SK-N-SH treated with all-trans-retinoic acid at 6 μM for 48 hours (cell line): ENCODE results near the gene TSPAN9.

ENCODE experiments used
- ATAC-seq: fragments of 200-7000 bp; cut with Tn5 transposase; 3 replicates; pipeline ENCODE4 v1.9.1; 2020; ENCODE audit warnings: mild to moderate bottlenecking, moderate library complexity
- ARNTL ChIP-seq: fragments of 450-650 bp; formaldehyde crosslinking; IDR thresholded peaks from 2 replicates; pipeline ENCODE4 v1.5.0; 2020; ENCODE audit warnings: low read depth, mild to moderate bottlenecking, moderate library complexity, borderline replicate concordance
- BACH2 ChIP-seq: fragments of 250-450 bp; sonication (Bioruptor Pico); IDR thresholded peaks from 2 replicates; pipeline ENCODE4 v1.9.0; 2021; ENCODE audit warnings: mild to moderate bottlenecking, borderline replicate concordance
- CSDC2 ChIP-seq: fragments of 250-450 bp; sonication (Bioruptor Pico); IDR thresholded peaks from 2 replicates; pipeline ENCODE4 v1.5.0; 2020; ENCODE audit warnings: mild to moderate bottlenecking, moderate library complexity
- ESRRG ChIP-seq: fragments of 250-450 bp; sonication (Bioruptor Pico); IDR thresholded peaks from 2 replicates; pipeline ENCODE4 v1.6.1; 2021; ENCODE audit warnings: mild to moderate bottlenecking
- ISL1 ChIP-seq: fragments of 250-450 bp; sonication (Bioruptor Pico); IDR thresholded peaks from 2 replicates; pipeline ENCODE4 v2.1.2; 2022; ENCODE audit warnings: mild to moderate bottlenecking, moderate library complexity
- OSR1 ChIP-seq: fragments of 250-450 bp; sonication (Bioruptor Pico); IDR thresholded peaks from 2 replicates; pipeline ENCODE4 v1.8.0; 2022; ENCODE audit warnings: moderate library complexity, mild to moderate bottlenecking, inconsistent platforms
- PPARA ChIP-seq: fragments of 250-450 bp; sonication (Bioruptor Pico); IDR thresholded peaks from 2 replicates; pipeline ENCODE4 v1.5.0; 2020; ENCODE audit warnings: mild to moderate bottlenecking, borderline replicate concordance
- RARB ChIP-seq: fragments of 250-450 bp; sonication (Bioruptor Pico); IDR thresholded peaks from 2 replicates; pipeline ENCODE4 v1.8.0; 2021; ENCODE audit warnings: mild to moderate bottlenecking, moderate library complexity
- SNAI2 ChIP-seq: fragments of 250-450 bp; sonication (Bioruptor Pico); IDR thresholded peaks from 2 replicates; pipeline ENCODE4 v1.5.0; 2020; ENCODE audit warnings: mild to moderate bottlenecking, moderate library complexity
- TCF4 ChIP-seq: fragments of 250-450 bp; sonication (Bioruptor Pico); IDR thresholded peaks from 2 replicates; pipeline ENCODE4 v1.8.0; 2021; ENCODE audit warnings: mild to moderate bottlenecking, moderate library complexity, borderline replicate concordance
- ZC3H10 ChIP-seq: fragments of 250-450 bp; sonication (Bioruptor Pico); IDR thresholded peaks from 2 replicates; pipeline ENCODE4 v1.5.1; 2021; ENCODE audit warnings: mild to moderate bottlenecking, moderate library complexity
- ZFP3 ChIP-seq: fragments of 250-450 bp; sonication (Bioruptor Pico); IDR thresholded peaks from 2 replicates; pipeline ENCODE4 v1.5.0; 2020; ENCODE audit warnings: mild to moderate bottlenecking, moderate library complexity
- ZFP30 ChIP-seq: fragments of 450-650 bp; formaldehyde crosslinking; IDR thresholded peaks from 2 replicates; pipeline ENCODE4 v1.5.0; 2022; ENCODE audit warnings: mild to moderate bottlenecking, moderate library complexity
- ZNF565 ChIP-seq: fragments of 450-650 bp; formaldehyde crosslinking; conservative IDR thresholded peaks from 2 replicates; pipeline ENCODE4 v1.5.0; 2020; ENCODE audit warnings: low read depth, mild to moderate bottlenecking, moderate library complexity
- ZNF70 ChIP-seq: fragments of 450-650 bp; formaldehyde crosslinking; IDR thresholded peaks from 2 replicates; pipeline ENCODE4 v1.5.0; 2020; ENCODE audit warnings: mild to moderate bottlenecking, moderate library complexity
- ZNF8 ChIP-seq: fragments of 450-650 bp; formaldehyde crosslinking; IDR thresholded peaks from 2 replicates; pipeline ENCODE4 v1.5.0; 2020; ENCODE audit warnings: mild to moderate bottlenecking, moderate library complexity
- TF ChIP-seq, protein P1 (sequence below): fragments of 250-450 bp; sonication (Bioruptor Pico); IDR thresholded peaks from 2 replicates; pipeline ENCODE4 v1.5.0; 2020; ENCODE audit warnings: mild to moderate bottlenecking, moderate library complexity
- TF ChIP-seq, protein P2 (sequence below): fragments of 250-450 bp; sonication (Bioruptor Pico); IDR thresholded peaks from 2 replicates; pipeline ENCODE4 v1.5.1; 2020; ENCODE audit warnings: low read depth, mild to moderate bottlenecking, moderate library complexity
- TF ChIP-seq, protein P3 (sequence below): fragments of 250-450 bp; sonication (Bioruptor Pico); IDR thresholded peaks from 2 replicates; pipeline ENCODE4 v1.5.1; 2021; ENCODE audit warnings: mild to moderate bottlenecking, moderate library complexity
- TF ChIP-seq, protein P4 (sequence below): fragments of 250-450 bp; sonication (Bioruptor Pico); IDR thresholded peaks from 2 replicates; pipeline ENCODE4 v1.8.0; 2021; ENCODE audit warnings: low read depth, mild to moderate bottlenecking, moderate library complexity, borderline replicate concordance
- TF ChIP-seq, protein P5 (sequence below): fragments of 250-450 bp; sonication (Bioruptor Pico); IDR thresholded peaks from 2 replicates; pipeline ENCODE4 v1.8.0; 2020; ENCODE audit warnings: mild to moderate bottlenecking, moderate library complexity, borderline replicate concordance

Gene TSPAN9

DNA sequence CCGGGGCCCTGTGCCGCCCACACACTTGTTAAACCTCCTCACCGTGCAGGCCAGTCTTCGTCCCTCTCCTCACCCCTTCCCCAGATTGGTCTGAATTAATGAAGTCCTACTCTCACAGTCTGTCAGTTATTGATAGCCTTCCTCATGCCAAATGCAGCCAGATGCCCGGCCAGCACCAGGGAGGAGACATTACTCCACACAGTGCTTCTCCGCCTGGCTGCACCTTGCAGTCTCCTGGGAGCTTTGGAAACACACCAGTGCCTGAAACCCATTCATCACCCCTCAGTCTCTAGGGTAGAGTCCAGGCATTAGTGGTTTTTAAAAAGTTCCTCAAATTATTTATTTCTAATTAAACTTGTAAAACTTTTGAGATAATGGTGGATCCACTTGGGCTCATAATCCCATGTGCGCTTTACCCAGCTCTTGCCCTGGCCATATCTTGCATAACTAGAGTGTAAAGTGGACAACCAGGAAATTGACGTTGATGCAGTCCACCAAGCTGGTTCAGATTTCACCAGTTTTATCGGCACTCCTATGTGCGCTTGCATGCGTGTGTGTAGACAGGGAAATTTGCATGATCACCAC is 38.2 kb upstream of the TSPAN9 start:
- TF ChIP-seq ESRRG (CRISPR knock-in tag) (no peak), CSDC2 (CRISPR knock-in tag) (no peak), ZFP3 (CRISPR knock-in tag) (no peak), ZNF70 (CRISPR knock-in tag) (no peak), ARNTL (CRISPR knock-in tag) (no peak), ZNF565 (CRISPR knock-in tag) (no peak), BACH2 (CRISPR knock-in tag) (no peak), PPARA (no peak), OSR1 (no peak), TCF4 (CRISPR knock-in tag) (no peak), ZFP30 (CRISPR knock-in tag) (no peak), ZNF8 (no peak), ZC3H10 (CRISPR knock-in tag) (no peak), ISL1 (CRISPR knock-in tag) (no peak), RARB (CRISPR knock-in tag) (no peak), SNAI2 (CRISPR knock-in tag) (no peak)
- TF ChIP-seq, protein P1, sequence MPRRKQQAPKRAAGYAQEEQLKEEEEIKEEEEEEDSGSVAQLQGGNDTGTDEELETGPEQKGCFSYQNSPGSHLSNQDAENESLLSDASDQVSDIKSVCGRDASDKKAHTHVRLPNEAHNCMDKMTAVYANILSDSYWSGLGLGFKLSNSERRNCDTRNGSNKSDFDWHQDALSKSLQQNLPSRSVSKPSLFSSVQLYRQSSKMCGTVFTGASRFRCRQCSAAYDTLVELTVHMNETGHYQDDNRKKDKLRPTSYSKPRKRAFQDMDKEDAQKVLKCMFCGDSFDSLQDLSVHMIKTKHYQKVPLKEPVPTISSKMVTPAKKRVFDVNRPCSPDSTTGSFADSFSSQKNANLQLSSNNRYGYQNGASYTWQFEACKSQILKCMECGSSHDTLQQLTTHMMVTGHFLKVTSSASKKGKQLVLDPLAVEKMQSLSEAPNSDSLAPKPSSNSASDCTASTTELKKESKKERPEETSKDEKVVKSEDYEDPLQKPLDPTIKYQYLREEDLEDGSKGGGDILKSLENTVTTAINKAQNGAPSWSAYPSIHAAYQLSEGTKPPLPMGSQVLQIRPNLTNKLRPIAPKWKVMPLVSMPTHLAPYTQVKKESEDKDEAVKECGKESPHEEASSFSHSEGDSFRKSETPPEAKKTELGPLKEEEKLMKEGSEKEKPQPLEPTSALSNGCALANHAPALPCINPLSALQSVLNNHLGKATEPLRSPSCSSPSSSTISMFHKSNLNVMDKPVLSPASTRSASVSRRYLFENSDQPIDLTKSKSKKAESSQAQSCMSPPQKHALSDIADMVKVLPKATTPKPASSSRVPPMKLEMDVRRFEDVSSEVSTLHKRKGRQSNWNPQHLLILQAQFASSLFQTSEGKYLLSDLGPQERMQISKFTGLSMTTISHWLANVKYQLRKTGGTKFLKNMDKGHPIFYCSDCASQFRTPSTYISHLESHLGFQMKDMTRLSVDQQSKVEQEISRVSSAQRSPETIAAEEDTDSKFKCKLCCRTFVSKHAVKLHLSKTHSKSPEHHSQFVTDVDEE (CRISPR knock-in tag) = no peak
- TF ChIP-seq, protein P2, sequence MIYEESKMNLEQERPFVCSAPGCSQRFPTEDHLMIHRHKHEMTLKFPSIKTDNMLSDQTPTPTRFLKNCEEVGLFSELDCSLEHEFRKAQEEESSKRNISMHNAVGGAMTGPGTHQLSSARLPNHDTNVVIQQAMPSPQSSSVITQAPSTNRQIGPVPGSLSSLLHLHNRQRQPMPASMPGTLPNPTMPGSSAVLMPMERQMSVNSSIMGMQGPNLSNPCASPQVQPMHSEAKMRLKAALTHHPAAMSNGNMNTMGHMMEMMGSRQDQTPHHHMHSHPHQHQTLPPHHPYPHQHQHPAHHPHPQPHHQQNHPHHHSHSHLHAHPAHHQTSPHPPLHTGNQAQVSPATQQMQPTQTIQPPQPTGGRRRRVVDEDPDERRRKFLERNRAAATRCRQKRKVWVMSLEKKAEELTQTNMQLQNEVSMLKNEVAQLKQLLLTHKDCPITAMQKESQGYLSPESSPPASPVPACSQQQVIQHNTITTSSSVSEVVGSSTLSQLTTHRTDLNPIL (CRISPR knock-in tag) = no peak
- TF ChIP-seq, protein P3, sequence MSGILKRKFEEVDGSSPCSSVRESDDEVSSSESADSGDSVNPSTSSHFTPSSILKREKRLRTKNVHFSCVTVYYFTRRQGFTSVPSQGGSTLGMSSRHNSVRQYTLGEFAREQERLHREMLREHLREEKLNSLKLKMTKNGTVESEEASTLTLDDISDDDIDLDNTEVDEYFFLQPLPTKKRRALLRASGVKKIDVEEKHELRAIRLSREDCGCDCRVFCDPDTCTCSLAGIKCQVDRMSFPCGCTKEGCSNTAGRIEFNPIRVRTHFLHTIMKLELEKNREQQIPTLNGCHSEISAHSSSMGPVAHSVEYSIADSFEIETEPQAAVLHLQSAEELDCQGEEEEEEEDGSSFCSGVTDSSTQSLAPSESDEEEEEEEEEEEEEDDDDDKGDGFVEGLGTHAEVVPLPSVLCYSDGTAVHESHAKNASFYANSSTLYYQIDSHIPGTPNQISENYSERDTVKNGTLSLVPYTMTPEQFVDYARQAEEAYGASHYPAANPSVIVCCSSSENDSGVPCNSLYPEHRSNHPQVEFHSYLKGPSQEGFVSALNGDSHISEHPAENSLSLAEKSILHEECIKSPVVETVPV (CRISPR knock-in tag) = no peak
- ATAC-seq = no peak

DNA sequence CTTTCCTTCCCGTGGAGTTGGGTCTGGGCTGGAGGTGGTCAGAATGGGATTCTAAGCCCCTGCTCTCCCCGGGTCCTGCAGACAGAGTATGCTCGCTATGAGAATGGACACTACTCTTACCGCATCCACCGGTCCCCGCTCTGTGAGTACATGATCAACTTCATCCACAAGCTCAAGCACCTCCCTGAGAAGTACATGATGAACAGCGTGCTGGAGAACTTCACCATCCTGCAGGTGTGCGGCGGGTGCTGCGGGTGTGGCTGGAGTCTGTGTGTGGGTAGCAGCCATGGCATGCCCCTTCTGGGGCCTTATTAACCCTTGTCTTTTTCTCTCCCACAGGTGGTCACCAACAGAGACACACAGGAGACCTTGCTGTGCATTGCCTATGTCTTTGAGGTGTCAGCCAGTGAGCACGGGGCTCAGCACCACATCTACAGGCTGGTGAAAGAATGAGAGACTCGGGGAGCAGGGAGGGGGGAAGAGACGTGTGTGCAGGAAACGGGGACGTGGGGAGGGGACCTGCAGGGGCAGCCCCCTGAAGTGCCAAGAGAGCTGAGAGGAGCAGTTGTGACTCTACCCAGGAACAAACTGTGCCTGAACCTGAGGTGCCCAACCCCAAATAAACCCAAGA is 37.0 kb upstream of the TSPAN9 start:
- TF ChIP-seq ESRRG (CRISPR knock-in tag) (no peak), ZFP30 (CRISPR knock-in tag) (no peak), ZFP3 (CRISPR knock-in tag) (no peak), ZNF8 (no peak), ZNF70 (CRISPR knock-in tag) (no peak), ARNTL (CRISPR knock-in tag) (no peak), OSR1 (no peak), RARB (CRISPR knock-in tag) (no peak), ZC3H10 (CRISPR knock-in tag) (no peak), ISL1 (CRISPR knock-in tag) (no peak), TCF4 (CRISPR knock-in tag) (no peak)
- TF ChIP-seq, protein P3 (CRISPR knock-in tag) = no peak
- TF ChIP-seq, protein P4, sequence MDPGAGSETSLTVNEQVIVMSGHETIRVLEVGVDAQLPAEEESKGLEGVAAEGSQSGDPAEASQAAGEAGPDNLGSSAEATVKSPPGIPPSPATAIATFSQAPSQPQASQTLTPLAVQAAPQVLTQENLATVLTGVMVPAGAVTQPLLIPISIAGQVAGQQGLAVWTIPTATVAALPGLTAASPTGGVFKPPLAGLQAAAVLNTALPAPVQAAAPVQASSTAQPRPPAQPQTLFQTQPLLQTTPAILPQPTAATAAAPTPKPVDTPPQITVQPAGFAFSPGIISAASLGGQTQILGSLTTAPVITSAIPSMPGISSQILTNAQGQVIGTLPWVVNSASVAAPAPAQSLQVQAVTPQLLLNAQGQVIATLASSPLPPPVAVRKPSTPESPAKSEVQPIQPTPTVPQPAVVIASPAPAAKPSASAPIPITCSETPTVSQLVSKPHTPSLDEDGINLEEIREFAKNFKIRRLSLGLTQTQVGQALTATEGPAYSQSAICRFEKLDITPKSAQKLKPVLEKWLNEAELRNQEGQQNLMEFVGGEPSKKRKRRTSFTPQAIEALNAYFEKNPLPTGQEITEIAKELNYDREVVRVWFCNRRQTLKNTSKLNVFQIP (CRISPR knock-in tag) = no peak
- TF ChIP-seq, protein P2 (CRISPR knock-in tag) = no peak
- TF ChIP-seq, protein P5, sequence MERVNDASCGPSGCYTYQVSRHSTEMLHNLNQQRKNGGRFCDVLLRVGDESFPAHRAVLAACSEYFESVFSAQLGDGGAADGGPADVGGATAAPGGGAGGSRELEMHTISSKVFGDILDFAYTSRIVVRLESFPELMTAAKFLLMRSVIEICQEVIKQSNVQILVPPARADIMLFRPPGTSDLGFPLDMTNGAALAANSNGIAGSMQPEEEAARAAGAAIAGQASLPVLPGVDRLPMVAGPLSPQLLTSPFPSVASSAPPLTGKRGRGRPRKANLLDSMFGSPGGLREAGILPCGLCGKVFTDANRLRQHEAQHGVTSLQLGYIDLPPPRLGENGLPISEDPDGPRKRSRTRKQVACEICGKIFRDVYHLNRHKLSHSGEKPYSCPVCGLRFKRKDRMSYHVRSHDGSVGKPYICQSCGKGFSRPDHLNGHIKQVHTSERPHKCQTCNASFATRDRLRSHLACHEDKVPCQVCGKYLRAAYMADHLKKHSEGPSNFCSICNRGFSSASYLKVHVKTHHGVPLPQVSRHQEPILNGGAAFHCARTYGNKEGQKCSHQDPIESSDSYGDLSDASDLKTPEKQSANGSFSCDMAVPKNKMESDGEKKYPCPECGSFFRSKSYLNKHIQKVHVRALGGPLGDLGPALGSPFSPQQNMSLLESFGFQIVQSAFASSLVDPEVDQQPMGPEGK (CRISPR knock-in tag) = no peak
- ATAC-seq = no peak
